Stimulated activated CD4-positive, alpha-beta T cell treated with anti-CD3 and anti-CD28 coated beads, Interleukin-1b, Interleukin-23, amount 100 ng/mL, for 4 hours (primary cell): Measurements from ENCODE around the gene FRMD6.

Experiments used
- DNase-seq, 2 donors: peaks; one replicate each; pipeline ENCODE4 v3.0.0-alpha.2; 2020; ENCODE audit warnings: low read depth in 2 of 2

FRMD6 gene

DNA sequence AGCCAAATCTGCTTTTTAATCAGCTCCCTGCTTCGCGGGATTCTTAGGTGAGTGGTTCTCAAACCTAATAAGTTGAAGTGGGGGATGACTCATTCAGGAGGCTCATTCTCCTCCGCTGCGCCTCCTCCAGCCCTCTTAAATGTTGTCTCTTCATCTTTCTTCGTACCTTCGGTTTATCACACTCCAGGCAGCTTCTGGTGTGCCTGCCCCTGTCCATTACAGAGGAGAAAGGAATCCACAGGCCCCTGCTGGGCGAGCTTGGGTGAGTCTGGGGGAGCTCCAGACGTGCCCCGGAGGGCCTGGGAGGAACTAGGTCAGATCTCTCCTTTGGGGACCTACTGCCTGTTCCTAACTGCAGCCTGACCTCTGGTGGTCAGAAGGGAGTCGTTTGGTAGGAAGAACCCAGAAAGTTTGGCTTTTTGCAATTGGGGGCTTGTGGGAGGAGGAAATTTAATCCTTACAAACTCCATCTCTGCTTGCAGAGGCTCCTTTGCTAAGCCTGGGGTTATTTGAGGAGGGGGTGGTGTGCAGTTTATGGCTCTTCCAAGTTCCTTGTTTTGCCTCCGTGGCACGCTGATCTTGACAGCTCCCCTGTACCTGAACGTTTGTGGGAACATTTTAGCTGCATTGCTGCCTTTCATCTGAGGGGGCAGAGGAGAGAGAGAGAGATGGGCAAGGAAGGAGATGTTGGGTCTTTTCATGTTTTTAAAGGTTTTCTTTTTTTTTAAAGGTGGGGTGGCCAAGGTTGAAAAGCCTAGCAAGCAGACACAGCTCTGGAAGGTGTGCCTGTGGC, 124.6 kb downstream of the FRMD6 start:
- peak in 1 of 2 donors; percentile 12 for DNase-seq

DNA sequence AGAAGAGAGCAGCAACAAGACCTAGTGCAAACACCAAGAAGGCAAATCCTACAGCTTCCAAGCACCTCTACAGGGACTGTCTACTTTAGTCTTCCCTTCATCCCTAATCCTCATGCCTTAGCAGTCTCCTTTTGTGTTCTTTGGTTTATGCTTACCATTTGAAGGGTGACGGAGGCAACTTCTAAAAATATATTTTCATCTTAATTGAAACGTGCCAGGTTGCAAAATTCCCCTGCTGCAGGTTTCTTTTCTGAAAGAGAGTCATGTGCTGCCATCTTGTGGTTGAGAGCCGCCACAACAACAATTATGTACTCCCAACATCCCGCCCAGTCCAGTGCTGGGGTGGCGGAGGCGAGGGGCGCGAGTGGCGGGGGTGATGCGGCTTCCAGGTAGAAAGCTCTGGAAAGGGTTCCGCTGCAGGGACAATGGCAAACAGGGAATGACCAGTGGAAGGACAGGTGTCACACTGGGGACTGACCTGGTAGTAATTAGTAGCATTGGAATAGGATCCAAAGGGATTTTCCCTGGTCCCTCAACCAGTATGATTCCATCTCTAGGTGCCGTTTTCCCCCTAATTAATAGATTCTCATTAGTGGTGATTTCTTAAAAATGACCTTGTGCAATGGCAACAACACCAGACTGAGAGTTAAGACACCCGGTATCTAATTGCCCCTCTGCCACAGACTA, 128.4 kb downstream of the FRMD6 start:
- DNase-seq = peak; percentile 58 to 63
